ENCODE data around the gene B4GALNT1.

The B4GALNT1 gene

DNA sequence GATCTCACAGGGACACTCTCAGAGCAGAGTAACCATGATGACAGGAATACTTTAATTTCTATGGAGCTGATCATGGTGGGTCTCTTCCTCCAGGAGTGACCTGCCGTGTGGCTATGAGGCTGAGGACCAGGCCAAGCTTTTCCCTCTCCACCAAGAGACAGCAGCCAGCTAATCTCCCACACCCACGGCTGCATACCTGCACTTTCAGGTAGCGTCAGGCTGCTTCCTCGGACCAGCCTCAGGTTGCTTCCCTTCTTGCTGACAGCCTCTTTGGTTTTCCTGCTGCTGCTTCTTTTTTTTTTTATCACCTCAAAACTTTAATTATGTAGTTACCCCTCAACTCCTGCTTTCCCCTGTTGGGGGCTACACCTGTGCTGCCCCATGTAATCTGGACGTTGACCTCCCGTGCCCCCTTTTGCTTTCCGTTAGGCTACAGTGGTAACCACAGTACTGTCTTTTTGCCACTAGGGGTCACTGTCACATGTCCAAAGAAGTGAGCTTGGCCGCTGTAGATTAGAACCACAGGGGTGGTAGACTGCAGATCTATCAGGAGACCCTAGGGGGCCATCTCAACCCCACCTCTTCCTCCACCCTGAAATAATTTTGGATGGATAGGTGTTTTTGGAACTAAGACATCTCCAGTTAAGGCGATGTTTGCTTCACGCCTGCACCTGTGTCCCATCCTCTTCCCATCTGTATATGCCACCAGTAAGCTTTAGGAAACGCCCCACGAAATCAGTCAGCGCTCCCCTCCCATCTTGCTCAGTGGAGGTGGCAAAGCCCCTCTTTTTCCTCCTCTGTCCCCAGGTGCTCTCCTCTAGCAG is 49.8 kb downstream of the B4GALNT1 start:
- H3K4me3 ChIP-seq (ENCODE audit: low read depth, low read length) = no peak overlapping the region
- peak; percentile 84 for TF ChIP-seq CTCF (IDR thresholded peaks at IDR 0.05; ENCODE audit: borderline replicate concordance, insufficient read depth, low read depth, low read length)

- H3K4me3 ChIP-seq (ENCODE audit: low read depth, low read length) = no peak overlapping the region
- no peak for TF ChIP-seq CTCF (IDR thresholded peaks at IDR 0.05; ENCODE audit: borderline replicate concordance, insufficient read depth, low read depth, low read length)
Observed at GRCh38 chr12:57582440-57582839, 50.6 kb downstream of the B4GALNT1 start.

GRCh38 chr12:57581802-57582201 is 51.2 kb downstream of the B4GALNT1 start:
- TF ChIP-seq CTCF (IDR thresholded peaks at IDR 0.05; ENCODE audit: borderline replicate concordance, insufficient read depth, low read depth, low read length) = no peak
- no peak overlapping the region for H3K4me3 ChIP-seq (ENCODE audit: low read depth, low read length)

- H3K4me3 ChIP-seq (ENCODE audit: low read depth, low read length) = no peak overlapping the region
- no peak for TF ChIP-seq CTCF (IDR thresholded peaks at IDR 0.05; ENCODE audit: borderline replicate concordance, insufficient read depth, low read depth, low read length)
Observed at GRCh38 chr12:57580466-57580795, 52.6 kb downstream of the B4GALNT1 start.

DNA sequence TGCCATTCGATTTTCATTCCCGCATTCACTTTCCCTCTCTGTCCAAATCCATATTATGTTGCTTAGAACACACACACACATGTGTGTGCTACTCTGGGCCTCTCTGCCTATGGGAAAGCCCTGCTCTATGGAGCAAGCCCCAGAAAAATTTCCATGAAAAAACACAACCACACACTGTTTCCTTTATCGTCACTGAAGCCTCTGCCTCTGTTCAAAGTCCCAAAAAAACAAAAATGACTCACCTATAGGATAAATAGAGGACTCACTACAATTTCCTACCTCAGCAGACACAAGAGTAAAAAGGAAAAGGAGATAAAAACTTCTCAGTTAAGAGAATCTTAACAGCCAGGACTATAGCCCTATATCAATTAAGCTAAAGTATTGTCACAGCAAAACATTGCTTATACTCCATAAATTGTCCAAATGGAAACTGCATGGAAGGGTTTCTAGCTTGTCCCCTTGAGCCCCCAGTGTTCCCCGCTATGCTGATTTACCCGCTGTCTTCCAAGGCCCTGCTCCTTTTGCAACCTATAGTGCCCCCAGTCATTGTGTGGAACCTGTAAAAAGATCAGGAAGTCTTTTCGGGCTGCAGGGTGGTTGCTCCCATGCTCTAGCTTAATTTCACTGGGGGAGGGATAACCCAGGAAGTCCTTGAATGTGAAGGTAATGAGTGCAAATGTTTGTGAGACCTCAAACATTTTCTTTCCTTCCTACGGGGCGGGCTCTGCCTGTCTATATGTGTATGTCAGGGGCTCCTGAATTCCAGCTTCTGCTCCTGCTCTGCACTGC is 53.1 kb downstream of the B4GALNT1 start:
- H3K4me3 ChIP-seq (ENCODE audit: low read depth, low read length) = no peak overlapping the region
- no peak for TF ChIP-seq CTCF (IDR thresholded peaks at IDR 0.05; ENCODE audit: borderline replicate concordance, insufficient read depth, low read depth, low read length)

- TF ChIP-seq CTCF (IDR thresholded peaks at IDR 0.05; ENCODE audit: borderline replicate concordance, insufficient read depth, low read depth, low read length) = no peak
Observed at GRCh38 chr12:57579011-57579410, 54.0 kb downstream of the B4GALNT1 start.

More at GRCh38 chr12:57579011-57579410, 54.0 kb downstream of the B4GALNT1 start:
- no peak overlapping the region for H3K4me3 ChIP-seq (ENCODE audit: low read depth, low read length)
